Karpas-422 (cell line): ENCODE measurements around the gene MMP24OS. TPM values are rescaled to one million over a fixed set of nuclear protein-coding genes. Genes with fewer than 3 reads are reported as not detected.
A peak's percentile ranks its signal among the peaks of the same experiment; 100 is the strongest.

Source experiments
- DNase-seq: peaks from one replicate; pipeline ENCODE4 v3.0.0-alpha.2; 2015
- H2AFZ ChIP-seq: fragments of 200-600 bp; sonication (generic); 2 replicates; pipeline ENCODE4 v1.6.1; 2014; ENCODE audit warnings: antibody characterized with exemption, low read length, mixed read lengths
- H3K27ac ChIP-seq: fragments of 200-600 bp; sonication (generic); 2 replicates; pipeline ENCODE4 v1.5.1; 2014; ENCODE audit warnings: mild to moderate bottlenecking, low read length, moderate library complexity
- H3K27me3 ChIP-seq: fragments of 200-600 bp; sonication (generic); 2 replicates; pipeline ENCODE4 v1.6.1; 2014; ENCODE audit warnings: low read length, mixed read lengths
- H3K36me3 ChIP-seq: fragments of 200-600 bp; sonication (generic); 2 replicates; pipeline ENCODE4 v1.6.1; 2014; ENCODE audit warnings: low read length, mixed read lengths; ENCODE audit not compliant: insufficient read depth
- H3K4me1 ChIP-seq: fragments of 200-600 bp; sonication (generic); 2 replicates; pipeline ENCODE4 v1.6.1; 2014; ENCODE audit warnings: mild to moderate bottlenecking, low read length, mixed read lengths
- H3K4me2 ChIP-seq: fragments of 200-600 bp; sonication (generic); 2 replicates; pipeline ENCODE4 v1.6.1; 2014; ENCODE audit warnings: low read length, low read depth, mild to moderate bottlenecking; ENCODE audit not compliant: poor library complexity, severe bottlenecking
- H3K4me3 ChIP-seq: fragments of 200-600 bp; sonication (generic); 2 replicates; pipeline ENCODE4 v1.5.1; 2014; ENCODE audit warnings: mild to moderate bottlenecking, antibody characterized with exemption, low read length, mixed read lengths
- H3K79me2 ChIP-seq: fragments of 200-600 bp; sonication (generic); 2 replicates; pipeline ENCODE4 v1.6.1; 2014; ENCODE audit warnings: mild to moderate bottlenecking, low read length, mixed read lengths
- H3K9ac ChIP-seq: fragments of 200-600 bp; sonication (generic); 2 replicates; pipeline ENCODE4 v1.6.0; 2014; ENCODE audit warnings: low read length
- H3K9me2 ChIP-seq: fragments of 200-600 bp; sonication (generic), shearing (Covaris generic); replicated peaks from 2 replicates; pipeline ENCODE4 v1.6.0; 2014; ENCODE audit warnings: mild to moderate bottlenecking, low read length, moderate library complexity; ENCODE audit not compliant: insufficient read depth
- H3K9me3 ChIP-seq: fragments of 300-700, 200-600 bp; sonication (generic); 2 replicates; pipeline ENCODE4 v1.6.1; 2014; ENCODE audit warnings: low read length, mixed read lengths
- H4K20me1 ChIP-seq: fragments of 200-600 bp; sonication (generic); 2 replicates; pipeline ENCODE4 v1.6.1; 2014; ENCODE audit warnings: mild to moderate bottlenecking, antibody characterized with exemption, low read length, low read depth; ENCODE audit not compliant: insufficient read depth
- total RNA-seq: library from RNA; depleted of rRNA; stranded (reverse); fragments of >200 nt; shearing (Covaris generic); gene quantifications from 2 replicates; pipeline ENCODE4 v1.2.3, GENCODE V29; 2014; ENCODE audit warnings: low replicate concordance; rRNA removed

MMP24OS gene
- total RNA-seq = 12.4 and 17.1 TPM in 2 replicates

GRCh38 chr20:35277531-35278395, at the start of gene MMP24OS:
Gene MMP24OS, minus strand, starts transcription at chr20:35278122. Its CDS starts 193 bp downstream, at chr20:35277929.
- Histone ChIP-seq H4K20me1 (peaks cover 5% of the 10 kb centered on the region; the same call in 1 of the 2 replicates), H3K9me2 (no peaks in the 10 kb centered on the region), H2AFZ (no peak within 1 kb of the TSS), H3K4me1 (peaks cover 30% of the 10 kb centered on the region), H3K36me3 (peaks cover 16% of the 10 kb centered on the region), H3K79me2 (peaks cover 29% of the 10 kb centered on the region), H3K4me3 (peak within 1 kb of the TSS; percentile 99), H3K9ac (peak within 1 kb of the TSS; percentile 99), H3K4me2 (peak within 1 kb of the TSS; percentile 97), H3K9me3 (no peaks in the 10 kb centered on the region), H3K27me3 (no peaks in the 10 kb centered on the region), H3K27ac (peak within 1 kb of the TSS; percentile 81)
- DNase-seq = peak; percentile 97

DNA sequence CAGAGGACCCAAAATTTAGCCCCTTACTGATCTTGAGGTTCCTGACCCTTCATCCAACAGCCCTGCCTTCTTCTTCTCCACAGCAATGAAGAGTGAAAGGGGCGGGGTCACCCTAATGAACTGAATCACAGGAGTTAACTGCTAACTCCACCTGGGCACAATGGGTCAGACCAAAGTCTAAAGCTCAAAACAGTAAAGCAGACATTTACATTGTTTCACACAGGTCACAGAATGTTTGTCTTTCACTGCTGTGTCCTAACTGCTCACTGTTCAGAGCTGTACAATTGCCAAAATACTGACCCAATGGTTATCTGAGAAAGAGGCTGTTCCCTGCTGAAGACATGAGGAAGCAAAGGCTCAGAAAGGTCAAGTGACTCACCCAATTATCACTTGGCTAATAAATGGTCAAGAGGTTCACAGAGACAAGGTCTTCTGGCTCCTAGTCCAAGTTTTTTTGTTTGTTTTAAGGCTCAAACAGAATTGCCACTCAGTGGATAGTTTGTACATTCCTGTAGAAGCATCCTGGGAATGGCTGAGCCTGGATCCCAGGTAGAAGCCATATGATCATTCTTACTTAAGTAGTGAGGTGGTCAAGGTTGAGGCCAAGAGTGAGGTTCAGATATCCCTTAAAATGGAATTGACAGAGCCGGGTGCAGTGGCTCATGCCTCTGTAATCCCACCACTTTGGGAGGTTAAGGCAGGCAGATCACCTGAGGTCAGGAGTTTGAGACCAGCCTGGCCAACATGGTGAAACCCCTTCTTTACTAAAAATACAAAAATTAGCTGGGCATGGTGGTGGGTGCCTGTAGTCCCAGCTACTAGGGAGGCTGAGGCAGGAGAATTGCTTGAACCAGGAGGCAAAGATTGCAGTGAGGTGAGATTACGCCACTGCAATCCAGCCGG, 49.4 kb upstream of the MMP24OS start:
- H3K27ac ChIP-seq = no peak overlapping the region
- DNase-seq = no peak
- no peaks in the 10 kb centered on the region for H3K36me3 ChIP-seq
- no peak overlapping the region for H3K4me2 ChIP-seq
- H3K4me3 ChIP-seq = no peak overlapping the region
- H3K9me3 ChIP-seq = no peaks in the 10 kb centered on the region
- no peaks in the 10 kb centered on the region for H4K20me1 ChIP-seq
- no peaks in the 10 kb centered on the region for H3K27me3 ChIP-seq
- no peaks in the 10 kb centered on the region for H3K4me1 ChIP-seq
- no peaks in the 10 kb centered on the region for H3K79me2 ChIP-seq
- H3K9me2 ChIP-seq = no peaks in the 10 kb centered on the region
- H3K9ac ChIP-seq = no peak overlapping the region
- no peak overlapping the region for H2AFZ ChIP-seq

DNA sequence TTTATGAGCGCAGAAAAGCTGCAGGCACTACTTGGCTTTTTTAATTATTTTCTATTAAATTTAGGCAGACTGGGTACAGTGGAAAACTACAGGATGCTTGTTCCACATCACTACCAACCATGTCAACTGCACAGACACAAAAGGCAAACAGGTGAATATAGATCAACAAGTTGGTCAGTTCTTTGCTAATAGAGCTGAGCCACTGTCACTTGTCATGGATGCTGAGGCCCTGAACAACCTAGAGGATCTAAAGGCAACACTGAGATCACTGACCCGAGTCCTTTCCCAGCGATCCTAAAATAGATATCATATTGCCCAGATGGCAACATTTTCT, 48.8 kb upstream of the MMP24OS start:
- H3K27ac ChIP-seq = no peak overlapping the region
- no peaks in the 10 kb centered on the region for H3K27me3 ChIP-seq
- H3K9me3 ChIP-seq = no peaks in the 10 kb centered on the region
- H3K9ac ChIP-seq = no peak overlapping the region
- no peaks in the 10 kb centered on the region for H3K9me2 ChIP-seq
- no peaks in the 10 kb centered on the region for H4K20me1 ChIP-seq
- H3K4me3 ChIP-seq = no peak overlapping the region
- no peak for DNase-seq
- no peaks in the 10 kb centered on the region for H3K79me2 ChIP-seq
- no peaks in the 10 kb centered on the region for H3K36me3 ChIP-seq
- H3K4me2 ChIP-seq = no peak overlapping the region
- no peaks in the 10 kb centered on the region for H3K4me1 ChIP-seq
- H2AFZ ChIP-seq = no peak overlapping the region

DNA sequence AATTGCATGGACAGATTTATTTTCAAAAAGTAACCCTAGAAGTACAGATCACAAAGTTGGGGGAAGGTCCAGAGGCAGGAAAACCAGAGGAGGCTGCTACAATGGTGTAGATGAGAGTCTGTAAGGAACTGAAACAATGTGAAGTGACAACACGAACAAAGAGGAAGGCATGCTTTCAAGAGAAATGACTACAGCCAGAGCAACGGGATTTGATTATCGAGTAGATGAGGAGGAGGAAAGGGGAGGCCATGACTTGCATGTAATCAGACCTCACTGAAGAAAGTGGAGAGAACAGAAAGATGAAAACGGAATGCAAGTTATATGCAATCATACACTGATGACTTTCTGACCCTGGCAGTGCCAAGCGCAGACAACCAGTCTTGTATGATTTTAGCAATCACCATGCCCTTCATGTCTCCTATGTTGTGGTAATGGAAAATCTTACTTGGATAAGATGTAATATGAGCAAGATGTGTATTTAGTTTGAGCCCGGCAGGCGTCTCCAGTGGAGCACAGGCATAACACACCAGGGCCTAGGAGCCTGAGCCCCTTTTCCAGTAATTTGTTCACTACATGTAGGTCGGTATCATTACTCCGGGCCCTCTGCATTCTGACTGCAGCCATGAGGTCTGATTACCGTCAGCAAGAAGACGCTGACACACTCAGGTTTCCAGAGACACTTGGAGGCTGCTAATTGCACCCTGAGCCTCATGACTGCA, 48.3 kb upstream of the MMP24OS start:
- Histone ChIP-seq H3K9ac (no peak overlapping the region), H3K36me3 (no peaks in the 10 kb centered on the region), H3K9me3 (no peaks in the 10 kb centered on the region), H3K4me2 (no peak overlapping the region), H3K4me3 (no peak overlapping the region), H3K79me2 (no peaks in the 10 kb centered on the region), H2AFZ (no peak overlapping the region), H4K20me1 (no peaks in the 10 kb centered on the region), H3K27ac (no peak overlapping the region), H3K4me1 (no peaks in the 10 kb centered on the region), H3K27me3 (no peaks in the 10 kb centered on the region), H3K9me2 (no peaks in the 10 kb centered on the region)
- DNase-seq = no peak

- no peaks in the 10 kb centered on the region for H3K9me3 ChIP-seq
- H2AFZ ChIP-seq = no peak overlapping the region
- no peak overlapping the region for H3K27ac ChIP-seq
- no peak overlapping the region for H3K4me3 ChIP-seq
- H3K4me2 ChIP-seq = no peak overlapping the region
- no peak for DNase-seq
- no peaks in the 10 kb centered on the region for H3K4me1 ChIP-seq
- H3K27me3 ChIP-seq = no peaks in the 10 kb centered on the region
- no peaks in the 10 kb centered on the region for H3K36me3 ChIP-seq
- H3K79me2 ChIP-seq = no peaks in the 10 kb centered on the region; the same call in 1 of the 2 replicates
- H3K9me2 ChIP-seq = no peaks in the 10 kb centered on the region
- H4K20me1 ChIP-seq = no peaks in the 10 kb centered on the region
- H3K9ac ChIP-seq = no peak overlapping the region
Observed at GRCh38 chr20:35325401-35325800, 47.5 kb upstream of the MMP24OS start.

DNA sequence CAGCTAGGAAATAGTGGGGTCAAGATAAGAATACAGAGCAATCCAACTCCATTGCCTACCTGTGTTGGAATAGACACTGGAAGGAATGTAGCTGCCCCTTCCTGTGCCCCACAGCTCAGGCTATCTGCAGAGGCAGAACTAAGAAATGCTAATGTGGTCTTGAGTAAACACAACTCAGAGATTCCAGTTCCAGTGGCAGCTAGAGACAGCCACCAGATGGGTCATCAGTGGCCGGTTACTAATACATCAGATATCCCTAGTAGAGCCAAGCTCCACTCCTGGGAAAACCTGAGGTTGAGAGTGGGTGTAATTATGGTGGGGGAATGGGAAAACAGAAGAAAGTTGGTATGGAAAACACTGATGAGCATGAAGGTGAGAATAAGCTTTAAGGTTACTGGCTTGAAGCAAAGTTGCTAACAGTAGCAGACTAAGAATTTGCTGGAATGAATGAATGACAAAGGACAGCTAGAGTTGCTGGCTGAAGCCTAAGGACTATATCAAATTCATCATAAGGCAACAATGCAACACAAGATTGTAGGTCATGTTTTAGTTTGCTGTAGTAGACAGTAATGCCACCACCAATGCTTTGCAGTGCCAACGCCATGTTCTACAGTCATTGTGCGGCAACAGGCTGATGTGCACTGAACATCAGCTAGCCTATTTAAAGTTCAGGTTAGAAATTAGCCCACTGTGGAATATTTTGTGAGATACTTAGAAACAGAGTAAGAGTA, 42.6 kb upstream of the MMP24OS start:
- Histone ChIP-seq H3K4me2 (no peak overlapping the region), H3K9me2 (no peaks in the 10 kb centered on the region), H4K20me1 (no peaks in the 10 kb centered on the region), H2AFZ (no peak overlapping the region), H3K4me3 (no peak overlapping the region), H3K27ac (no peak overlapping the region), H3K4me1 (peaks cover 10% of the 10 kb centered on the region), H3K27me3 (no peaks in the 10 kb centered on the region), H3K79me2 (peaks cover 9% of the 10 kb centered on the region), H3K9me3 (no peaks in the 10 kb centered on the region), H3K9ac (no peak overlapping the region), H3K36me3 (no peaks in the 10 kb centered on the region)
- DNase-seq = no peak

DNA sequence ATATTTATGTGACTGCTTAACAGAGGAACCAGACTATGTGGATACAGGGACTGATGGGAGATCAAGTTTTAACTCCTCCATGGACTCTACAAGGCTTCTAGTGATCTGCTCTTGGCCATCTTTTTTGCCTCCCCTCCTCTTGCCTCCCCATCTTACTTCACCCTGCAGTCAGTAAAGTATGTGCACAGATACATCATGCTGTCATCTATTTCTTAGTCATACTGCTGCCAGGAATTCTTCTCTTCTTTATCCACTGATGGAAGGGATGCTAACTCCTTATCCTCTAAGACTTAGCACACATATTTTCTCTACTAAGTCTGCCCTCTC, 41.9 kb upstream of the MMP24OS start:
- Histone ChIP-seq H3K4me2 (no peak overlapping the region), H3K9ac (no peak overlapping the region)

More for the DNA sequence above, 41.9 kb upstream of the MMP24OS start:
- Histone ChIP-seq H3K36me3 (no peaks in the 10 kb centered on the region), H3K9me2 (no peaks in the 10 kb centered on the region), H4K20me1 (no peaks in the 10 kb centered on the region), H3K79me2 (peaks cover 9% of the 10 kb centered on the region), H3K4me1 (peaks cover 10% of the 10 kb centered on the region), H3K9me3 (no peaks in the 10 kb centered on the region), H3K27me3 (no peaks in the 10 kb centered on the region), H3K27ac (no peak overlapping the region), H2AFZ (no peak overlapping the region), H3K4me3 (no peak overlapping the region)
- DNase-seq = no peak
